CD4-positive, alpha-beta T cell (primary cell): ENCODE measurements around the gene CBL. TPM values are rescaled to one million over a fixed set of nuclear protein-coding genes. Genes with fewer than 3 reads are reported as not detected.

Experiments
- ATAC-seq: fragments of 200-7000 bp; cut with Tn5 transposase; one replicate; pipeline ENCODE4 v1.10.0; 2022; ENCODE audit warnings: mild to moderate bottlenecking; ENCODE audit not compliant: poor library complexity
- CTCF ChIA-PET: fragments of 350-600 bp; sonication (Branson Sonifier 250); formaldehyde crosslinking; loops from one replicate; lab custom pipeline; 2021; ENCODE audit warnings: antibody characterized with exemption, inconsistent platforms; lab: Charles Lee
- POLR2A ChIA-PET: fragments of 350-600 bp; sonication (Branson Sonifier 250); formaldehyde crosslinking; loops from one replicate; lab custom pipeline; 2021; ENCODE audit warnings: antibody characterized with exemption, inconsistent platforms; lab: Charles Lee
- DNase-seq, 14 experiments: peaks; one replicate each; pipeline ENCODE4 v3.0.0-alpha.2; 2013 to 2020; ENCODE audit warnings: mixed read lengths in 2 of 14
- H3K27ac ChIP-seq, 2 donors: one replicate each; pipeline versions ENCODE4 v1.5.1 to v1.7.0; 2013; ENCODE audit warnings: low read length in 2 of 2, low read depth in 1 of 2, mild to moderate bottlenecking in 1 of 2
- H3K27me3 ChIP-seq, 2 experiments: 1 replicate in 1 of 2; 2 replicates in 1 of 2; pipeline versions ENCODE4 v1.6.1 to v1.7.0; 2013; ENCODE audit warnings: low read length in 2 of 2, control low read depth in 1 of 2, mild to moderate bottlenecking in 1 of 2, moderate library complexity in 1 of 2; ENCODE audit not compliant: insufficient read depth in 2 of 2, control insufficient read depth in 1 of 2
- H3K36me3 ChIP-seq: one replicate; pipeline ENCODE4 v1.6.1; 2013; ENCODE audit warnings: low read length, control low read depth; ENCODE audit not compliant: insufficient read depth
- H3K4me1 ChIP-seq: one replicate; pipeline ENCODE4 v1.6.1; 2013; ENCODE audit warnings: low read length, control low read depth; ENCODE audit not compliant: insufficient read depth
- H3K4me3 ChIP-seq: one replicate; pipeline ENCODE4 v1.5.1; 2013; ENCODE audit warnings: mild to moderate bottlenecking, low read length, moderate library complexity
- H3K9me3 ChIP-seq, 2 experiments: 1 replicate in 1 of 2; 2 replicates in 1 of 2; pipeline versions ENCODE4 v1.6.1 to v1.7.0; 2013; ENCODE audit warnings: low read length in 2 of 2, mild to moderate bottlenecking in 2 of 2, control low read depth in 1 of 2, moderate library complexity in 1 of 2; ENCODE audit not compliant: control insufficient read depth in 1 of 2, insufficient read depth in 1 of 2
- H3K27ac Mint-ChIP-seq: one replicate; pipeline ENCODE4 v1.8.0; 2020; ENCODE audit warnings: mixed read lengths
- H3K27me3 Mint-ChIP-seq: one replicate; pipeline ENCODE4 v1.8.0; 2021; ENCODE audit warnings: mixed read lengths
- H3K36me3 Mint-ChIP-seq: one replicate; pipeline ENCODE4 v1.8.0; 2021; ENCODE audit warnings: low read depth, mixed read lengths
- H3K4me1 Mint-ChIP-seq: one replicate; pipeline ENCODE4 v1.8.0; 2021; ENCODE audit warnings: low read depth, mixed read lengths
- H3K4me3 Mint-ChIP-seq: one replicate; pipeline ENCODE4 v1.8.0; 2020; ENCODE audit warnings: mild to moderate bottlenecking, mixed read lengths
- H3K9me3 Mint-ChIP-seq: one replicate; pipeline ENCODE4 v1.8.0; 2020; ENCODE audit warnings: mixed read lengths
- intact Hi-C, 2 experiments: fragments of 100-400 bp; cut with DNase I in 1 of 2; cut with micrococcal nuclease in 1 of 2; formaldehyde crosslinking; loops; one replicate each; pipeline versions ENCODE4 v1.15.1 to v1.9.0; 2023 to 2025; cut with DNase I, micrococcal nuclease
- total RNA-seq, 174 experiments: library from RNA in 2 of 174; stranded (reverse) in 2 of 174; gene quantifications; one replicate each; pipeline ENCODE4 v1.2.3 and lab custom pipeline; 2021 to 2026
- TF ChIP-seq, protein P1 (sequence below): fragments of 200-600 bp; IDR thresholded peaks from one replicate; pipeline ENCODE4 v1.8.0; 2022; ENCODE audit warnings: antibody characterized with exemption, mild to moderate bottlenecking

The CBL gene
- total RNA-seq, 2 experiments from 2014 or later, result 19.5 to 20.8 TPM

DNA sequence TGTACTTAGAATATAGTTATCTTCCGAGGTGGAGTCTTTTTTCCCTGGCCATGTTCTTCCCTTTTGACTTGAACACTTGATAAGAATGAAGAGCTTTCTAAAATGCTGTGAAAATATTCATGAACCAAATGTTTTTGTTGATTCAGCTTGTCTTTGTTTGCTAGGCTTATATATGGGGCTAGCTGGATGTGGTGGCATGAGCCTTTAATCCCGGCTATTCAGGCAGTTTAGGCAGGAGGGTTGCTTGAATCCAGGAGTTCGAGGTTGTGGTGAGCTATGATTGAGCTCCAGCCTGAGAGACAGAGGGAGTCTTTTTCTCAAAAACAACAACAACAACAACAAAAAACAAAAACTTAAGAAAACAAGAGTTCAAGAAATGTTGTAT lies 23.1 kb downstream of the CBL start:
- H3K9me3 ChIP-seq, result no peaks in the 10 kb centered on the region
- CTCF ChIA-PET, result no interaction called here
- peaks cover 28% of the 10 kb centered on the region for H3K4me1 ChIP-seq
- POLR2A ChIA-PET, result interaction anchor here (0.7 to 4.1 kb wide), 5 partner anchors 23 to 76 kb away, joined by 3 to 18 read pairs (median 5); partner anchors contain the start of gene CBL
- H3K27ac Mint-ChIP-seq, result peak overlapping the region; percentile 81
- H3K27ac ChIP-seq, result no peak overlapping the region
- H3K4me3 ChIP-seq, result no peak overlapping the region
- no peaks in the 10 kb centered on the region for H3K27me3 ChIP-seq
- no peaks in the 10 kb centered on the region for H3K9me3 Mint-ChIP-seq
- no peak for ATAC-seq
- intact Hi-C loops, result loop anchor here in 1 of 2 experiments (5.0 kb wide), 1 partner anchor 33 kb away; no protein-coding TSS in a partner anchor
- no peak for DNase-seq
- TF ChIP-seq, protein P1, sequence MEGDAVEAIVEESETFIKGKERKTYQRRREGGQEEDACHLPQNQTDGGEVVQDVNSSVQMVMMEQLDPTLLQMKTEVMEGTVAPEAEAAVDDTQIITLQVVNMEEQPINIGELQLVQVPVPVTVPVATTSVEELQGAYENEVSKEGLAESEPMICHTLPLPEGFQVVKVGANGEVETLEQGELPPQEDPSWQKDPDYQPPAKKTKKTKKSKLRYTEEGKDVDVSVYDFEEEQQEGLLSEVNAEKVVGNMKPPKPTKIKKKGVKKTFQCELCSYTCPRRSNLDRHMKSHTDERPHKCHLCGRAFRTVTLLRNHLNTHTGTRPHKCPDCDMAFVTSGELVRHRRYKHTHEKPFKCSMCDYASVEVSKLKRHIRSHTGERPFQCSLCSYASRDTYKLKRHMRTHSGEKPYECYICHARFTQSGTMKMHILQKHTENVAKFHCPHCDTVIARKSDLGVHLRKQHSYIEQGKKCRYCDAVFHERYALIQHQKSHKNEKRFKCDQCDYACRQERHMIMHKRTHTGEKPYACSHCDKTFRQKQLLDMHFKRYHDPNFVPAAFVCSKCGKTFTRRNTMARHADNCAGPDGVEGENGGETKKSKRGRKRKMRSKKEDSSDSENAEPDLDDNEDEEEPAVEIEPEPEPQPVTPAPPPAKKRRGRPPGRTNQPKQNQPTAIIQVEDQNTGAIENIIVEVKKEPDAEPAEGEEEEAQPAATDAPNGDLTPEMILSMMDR, result no peak
- peaks cover 45% of the 10 kb centered on the region for H3K36me3 Mint-ChIP-seq
- peaks cover 23% of the 10 kb centered on the region for H3K36me3 ChIP-seq
- peaks cover 67% of the 10 kb centered on the region for H3K4me1 Mint-ChIP-seq
- H3K27me3 Mint-ChIP-seq, result no peaks in the 10 kb centered on the region
- peak overlapping the region; percentile 49 for H3K4me3 Mint-ChIP-seq

DNA sequence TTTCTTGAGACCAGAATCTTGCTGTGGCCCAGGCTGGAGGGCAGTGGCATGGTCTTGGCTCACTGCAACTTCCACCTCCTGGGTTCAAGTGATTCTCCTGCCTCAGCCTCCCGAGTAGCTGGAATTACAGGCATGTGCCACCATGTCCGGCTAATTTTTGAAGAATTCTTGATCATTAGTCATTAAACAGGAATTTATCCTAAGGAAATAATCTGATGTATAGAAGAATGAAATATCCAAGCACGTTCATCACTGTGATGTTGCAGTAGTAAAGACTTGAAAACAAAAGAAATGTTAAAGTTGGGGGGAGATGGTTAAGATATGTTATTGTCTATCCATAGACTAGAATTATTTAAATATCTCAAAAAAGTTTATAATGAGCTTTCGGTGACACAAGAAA lies 23.6 kb downstream of the CBL start:
- Histone ChIP-seq H3K9me3 (no peaks in the 10 kb centered on the region), H3K4me1 (peaks cover 28% of the 10 kb centered on the region), H3K36me3 (peaks cover 26% of the 10 kb centered on the region), H3K4me3 (no peak overlapping the region), H3K27me3 (no peaks in the 10 kb centered on the region), H3K27ac (no peak overlapping the region)
- intact Hi-C loops, result loop anchor here in 1 of 2 experiments (5.0 kb wide), 1 partner anchor 33 kb away; no protein-coding TSS in a partner anchor
- Mint-ChIP-seq H3K36me3 (peaks cover 46% of the 10 kb centered on the region), H3K27ac (peak overlapping the region; percentile 81), H3K9me3 (no peaks in the 10 kb centered on the region), H3K4me3 (no peak overlapping the region), H3K27me3 (no peaks in the 10 kb centered on the region), H3K4me1 (peaks cover 65% of the 10 kb centered on the region)
- CTCF ChIA-PET, result no interaction called here
- ATAC-seq (no peak), DNase-seq (no peak)
- POLR2A ChIA-PET, result interaction anchor here (0.7 to 4.1 kb wide), 5 partner anchors 23 to 75 kb away, joined by 3 to 18 read pairs (median 5); partner anchors contain the start of gene CBL
- TF ChIP-seq, protein P1, result no peak

DNA sequence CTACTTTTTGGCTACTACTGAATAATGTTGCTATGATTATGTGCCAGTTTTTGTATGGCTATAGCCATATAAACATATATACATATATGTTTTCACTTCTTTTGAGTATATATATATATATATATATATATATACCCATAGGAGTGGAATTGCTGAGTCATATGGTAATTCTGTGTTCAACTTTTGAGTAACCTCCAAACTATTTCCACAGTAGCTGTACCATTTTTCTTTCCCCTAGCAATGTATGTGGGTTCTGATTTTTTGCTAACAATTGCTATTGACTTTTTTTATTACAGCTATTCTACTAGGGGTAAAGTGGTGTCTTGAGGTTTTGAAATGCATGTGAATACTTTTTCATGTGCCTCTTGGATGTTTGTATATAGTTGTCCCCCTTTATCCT lies 30.4 kb downstream of the CBL start:
- H3K4me3 Mint-ChIP-seq, result no peak overlapping the region
- peaks cover 64% of the 10 kb centered on the region for H3K4me1 Mint-ChIP-seq
- H3K27me3 Mint-ChIP-seq, result no peaks in the 10 kb centered on the region
- Histone ChIP-seq H3K9me3 (no peaks in the 10 kb centered on the region), H3K4me3 (no peak overlapping the region), H3K27me3 (no peaks in the 10 kb centered on the region), H3K27ac (no peak overlapping the region), H3K36me3 (peaks cover 36% of the 10 kb centered on the region), H3K4me1 (peaks cover 16% of the 10 kb centered on the region)
- H3K27ac Mint-ChIP-seq, result peak overlapping the region; percentile 10
- CTCF ChIA-PET, result no interaction called here
- H3K36me3 Mint-ChIP-seq, result peaks cover 69% of the 10 kb centered on the region
- intact Hi-C loops, result no loop called here
- no peaks in the 10 kb centered on the region for H3K9me3 Mint-ChIP-seq
- no peak for ATAC-seq
- DNase-seq, result no peak
- POLR2A ChIA-PET, result interaction anchor here (0.6 to 1.0 kb wide), 2 partner anchors 13 to 15 kb away, joined by 3 read pairs; no protein-coding TSS in a partner anchor
- TF ChIP-seq, protein P1, result no peak
